NCI-H2196 treated with DMSO at 0.1 percent for 48 hours (cell line): ENCODE measurements around the gene LRP1.

Source experiments
- DNase-seq: peaks from one replicate; lab custom pipeline; 2025; ENCODE audit not compliant: unreplicated experiment; lab: John Stamatoyannopoulos, UW

The LRP1 gene

DNA sequence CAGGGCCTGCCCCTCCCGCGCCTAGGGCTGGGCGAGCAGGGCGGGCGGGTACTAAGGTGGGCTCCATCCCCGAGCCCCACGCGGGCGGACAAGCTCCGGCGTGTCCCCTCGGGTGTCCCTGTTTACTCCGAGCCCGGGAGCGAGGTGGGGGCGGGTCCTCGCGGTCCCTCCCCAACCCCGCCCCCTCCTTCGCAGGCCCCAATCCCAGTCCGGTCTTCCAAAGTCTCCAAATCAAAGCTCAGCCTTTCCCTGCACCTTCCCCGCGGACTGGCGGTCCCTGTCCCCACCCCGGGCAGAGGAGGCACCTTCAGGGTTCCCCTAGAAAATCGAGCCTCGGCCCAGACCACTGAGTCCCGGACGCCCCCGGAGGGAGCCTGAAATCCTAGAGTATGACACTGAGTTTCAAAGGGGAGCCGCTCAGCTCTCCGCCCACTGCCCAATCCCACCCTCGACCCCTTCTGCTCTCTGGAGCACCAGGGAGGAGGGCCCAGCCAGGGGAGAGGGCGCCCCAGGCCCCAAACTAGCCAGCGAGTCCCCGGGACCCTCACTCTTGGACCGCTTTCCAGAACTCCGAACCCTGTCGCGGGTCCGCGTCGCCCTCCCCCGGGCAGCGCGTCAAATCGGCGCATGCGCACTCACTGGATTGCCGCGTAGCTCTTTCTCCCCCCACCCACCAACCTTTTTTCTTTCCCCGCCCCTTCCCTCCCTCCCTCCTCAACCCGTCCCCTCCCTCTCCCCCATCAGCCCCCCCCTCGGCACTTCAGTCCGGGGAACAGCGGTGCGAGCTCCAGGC is at the start of gene LRP1:
Gene LRP1, plus strand, starts transcription at position 758 of the 793 bp plus-strand sequence. CDS start 482 bp downstream, outside the sequence.
- peak; percentile 59 for DNase-seq

DNA sequence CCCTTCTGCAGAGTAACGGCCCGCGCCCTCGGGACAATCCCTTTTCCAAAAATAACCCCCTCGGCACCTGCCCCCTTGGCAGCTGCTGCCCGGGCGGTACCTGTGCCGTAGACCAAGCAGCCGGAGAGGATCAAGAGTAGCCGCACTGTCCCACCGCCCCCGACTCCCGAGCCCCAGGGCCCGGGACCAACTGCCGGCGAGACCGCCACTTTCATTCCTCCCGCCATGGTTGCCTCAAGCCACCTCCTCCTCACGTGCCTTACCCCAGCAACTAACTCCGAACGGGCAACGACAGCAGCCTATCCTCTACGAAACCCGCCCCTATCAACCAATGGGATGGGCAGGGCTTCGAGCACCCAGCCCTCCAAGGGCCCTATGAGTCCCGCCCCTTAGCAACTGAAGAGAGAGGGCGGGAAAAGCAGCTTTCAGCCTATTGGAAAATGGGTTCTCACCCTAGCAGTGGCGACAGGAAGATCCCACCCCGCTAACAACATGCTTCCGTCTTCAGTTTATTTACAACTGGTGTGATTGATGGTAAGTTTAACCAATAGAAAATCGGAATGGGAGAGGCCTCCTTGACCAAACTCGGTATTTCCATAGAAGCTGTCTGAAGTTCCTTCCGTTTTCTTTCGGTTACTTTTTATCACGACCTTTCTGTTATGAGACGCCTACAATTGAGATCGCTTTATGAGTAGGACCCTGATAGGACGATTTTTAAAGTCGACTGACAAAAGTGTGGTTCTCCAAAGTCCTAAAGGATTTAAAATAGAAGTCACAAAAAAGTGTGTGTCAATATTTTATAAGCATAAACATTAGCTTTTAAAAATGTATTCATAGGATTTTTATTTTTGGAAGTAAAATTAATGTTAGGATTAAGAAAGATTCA is 49.5 kb upstream of the LRP1 start, which contains the start of gene NEMP1:
Gene NEMP1, minus strand, starts transcription at position 273 of the 886 bp plus-strand sequence. Its CDS starts 46 bp downstream, at position 227.
- peak; percentile 99 for DNase-seq

DNA sequence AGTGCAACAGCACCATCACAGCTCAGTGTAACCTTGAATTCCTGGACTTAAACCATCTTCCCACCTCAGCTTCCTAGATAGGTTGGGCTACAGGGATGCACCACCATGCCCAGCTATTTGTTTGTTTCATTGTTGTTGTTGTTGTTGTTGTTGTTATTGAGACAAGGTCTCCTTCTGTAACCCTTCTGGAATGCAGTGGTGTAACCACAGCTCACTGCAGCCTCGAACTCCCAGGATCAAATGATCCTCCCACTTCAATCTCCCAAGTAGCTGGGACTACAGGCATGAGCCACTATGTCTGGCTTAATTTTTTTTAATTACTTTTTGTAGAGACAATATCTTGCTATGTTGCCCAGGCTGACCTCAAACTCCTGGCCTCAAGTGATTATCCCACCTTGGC is 48.5 kb upstream of the LRP1 start:
- DNase-seq: no peak

DNA sequence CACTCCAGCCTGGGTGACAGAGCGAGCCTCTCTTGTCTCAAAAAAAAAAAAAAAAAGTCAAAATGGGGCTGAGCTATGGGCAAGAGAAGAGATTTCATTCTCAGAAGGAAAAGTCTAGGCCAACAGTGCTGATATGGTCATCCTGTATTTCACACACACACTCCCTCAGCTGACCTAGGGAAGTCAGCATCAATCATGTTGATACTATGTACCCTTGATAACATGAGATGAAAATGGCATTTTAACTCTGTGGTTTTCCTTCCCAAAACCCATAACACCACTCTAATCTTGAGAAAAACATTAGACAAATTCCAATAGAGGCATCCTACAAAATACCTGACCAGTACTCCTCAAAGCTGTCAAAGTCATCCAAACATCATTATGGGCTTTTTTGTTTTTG is 47.4 kb upstream of the LRP1 start:
- DNase-seq: no peak

DNA sequence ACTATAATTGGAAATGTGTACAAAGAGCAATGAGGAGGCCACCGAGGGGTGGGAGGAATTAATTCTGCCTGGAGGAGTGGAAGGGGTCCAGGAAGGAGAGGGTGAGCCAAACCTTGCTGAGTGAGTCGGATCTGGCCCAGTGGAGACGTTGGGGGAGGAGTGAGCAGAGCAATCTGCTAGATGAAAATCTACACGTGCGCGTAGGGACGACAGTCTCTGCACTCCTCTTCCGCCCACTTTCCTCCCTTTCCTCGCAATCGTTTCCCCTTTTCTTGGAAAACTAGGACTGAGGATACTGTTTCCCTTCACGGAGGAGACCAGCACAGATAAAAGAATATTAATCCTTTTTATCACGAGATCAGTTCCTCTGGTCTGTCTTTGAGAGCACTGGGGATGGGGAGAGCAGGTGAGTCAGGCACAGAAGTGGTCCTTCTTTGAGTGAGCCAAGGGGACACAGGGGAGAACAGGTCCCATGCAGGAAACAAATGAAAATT is 42.2 kb upstream of the LRP1 start:
- DNase-seq: no peak

DNA sequence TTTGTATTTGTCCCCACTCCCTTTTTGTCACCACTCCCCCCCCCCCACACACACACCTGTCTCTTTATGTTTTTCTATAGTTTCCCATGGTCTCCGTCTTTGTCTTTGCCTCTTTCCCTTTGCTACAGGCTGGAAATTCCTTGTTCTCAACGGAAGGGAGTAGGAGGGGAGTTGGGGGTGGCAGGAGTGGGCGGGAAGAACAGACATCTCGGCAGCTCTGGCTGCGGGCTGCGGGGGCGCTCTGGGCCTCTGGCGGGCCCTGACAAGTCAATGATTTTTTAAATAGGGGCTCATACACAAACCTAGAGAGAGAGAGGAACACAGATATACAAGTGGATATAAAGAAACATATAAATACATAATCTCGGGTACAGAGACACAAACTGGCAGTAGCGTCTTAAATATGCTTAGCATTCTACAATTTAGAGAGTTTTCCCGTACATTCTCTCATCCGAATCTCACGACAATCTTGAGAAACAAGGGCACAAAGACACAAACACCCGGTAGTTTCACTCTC is 41.7 kb upstream of the LRP1 start:
- DNase-seq: no peak

DNA sequence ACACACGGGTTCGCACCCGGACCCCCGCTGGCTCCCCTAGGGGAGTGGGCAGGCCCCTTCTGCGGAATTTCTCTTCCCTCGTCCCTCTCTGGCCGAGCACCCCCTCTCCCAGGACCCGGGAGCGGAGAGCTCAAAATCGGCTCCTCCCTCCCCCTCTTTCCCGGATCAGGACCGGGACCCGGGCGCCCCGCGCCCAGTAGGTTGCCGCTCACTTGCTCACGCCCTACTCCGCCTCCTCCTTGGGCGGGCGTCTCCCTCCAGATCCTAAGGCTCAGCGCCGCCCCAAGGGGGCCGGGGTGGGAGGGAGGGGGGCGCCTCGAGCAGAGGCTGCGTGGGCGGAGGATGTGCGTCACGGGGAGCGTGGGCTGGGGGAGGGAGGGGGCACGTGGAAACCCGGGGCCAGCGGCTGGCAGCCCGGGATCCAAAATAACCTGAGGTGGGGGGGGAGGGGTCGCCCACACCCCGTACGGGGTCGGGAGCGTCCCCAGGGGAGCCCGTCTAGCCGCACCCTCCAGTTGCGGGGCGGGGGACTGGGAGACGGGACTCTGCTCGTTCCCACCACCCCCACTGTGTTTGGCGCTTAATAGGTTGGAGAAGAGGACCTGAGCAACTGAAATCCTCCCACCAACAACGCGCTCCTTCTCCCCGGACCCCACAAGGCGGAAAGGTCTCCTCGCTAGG is 41.1 kb upstream of the LRP1 start:
- no peak for DNase-seq

DNA sequence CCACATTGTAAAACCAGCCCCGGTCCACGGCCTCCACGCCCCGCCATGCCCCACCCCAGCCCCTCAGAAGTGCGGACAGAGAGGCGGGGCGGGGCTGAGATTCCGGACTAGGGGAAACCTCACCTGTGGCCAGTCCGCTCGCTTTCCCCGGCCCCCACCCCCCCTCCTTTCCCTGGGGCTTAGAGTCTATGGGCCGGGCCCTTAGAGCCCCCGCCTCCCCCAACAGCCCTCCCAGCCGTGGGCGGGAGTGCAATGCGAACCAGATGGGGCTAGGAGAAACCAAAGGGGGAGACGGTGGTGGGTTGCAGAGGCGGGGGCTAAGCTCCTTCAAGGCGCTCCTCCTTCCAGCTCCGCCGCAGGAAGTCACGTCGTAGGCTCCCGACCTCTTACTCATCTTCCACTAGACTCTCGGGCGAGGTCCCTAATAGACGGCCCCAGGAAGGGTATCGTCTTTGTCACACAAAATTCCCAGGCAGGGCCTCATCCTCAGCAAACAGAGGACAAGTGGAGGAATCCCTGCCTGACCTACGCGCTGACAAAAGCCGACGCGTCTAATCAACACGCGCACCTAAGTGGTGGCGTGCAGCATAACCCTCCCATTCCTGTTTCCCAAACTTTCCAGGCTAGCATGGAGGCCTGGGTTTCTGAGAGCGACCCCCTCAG is 40.5 kb upstream of the LRP1 start:
- peak; percentile 72 for DNase-seq

DNA sequence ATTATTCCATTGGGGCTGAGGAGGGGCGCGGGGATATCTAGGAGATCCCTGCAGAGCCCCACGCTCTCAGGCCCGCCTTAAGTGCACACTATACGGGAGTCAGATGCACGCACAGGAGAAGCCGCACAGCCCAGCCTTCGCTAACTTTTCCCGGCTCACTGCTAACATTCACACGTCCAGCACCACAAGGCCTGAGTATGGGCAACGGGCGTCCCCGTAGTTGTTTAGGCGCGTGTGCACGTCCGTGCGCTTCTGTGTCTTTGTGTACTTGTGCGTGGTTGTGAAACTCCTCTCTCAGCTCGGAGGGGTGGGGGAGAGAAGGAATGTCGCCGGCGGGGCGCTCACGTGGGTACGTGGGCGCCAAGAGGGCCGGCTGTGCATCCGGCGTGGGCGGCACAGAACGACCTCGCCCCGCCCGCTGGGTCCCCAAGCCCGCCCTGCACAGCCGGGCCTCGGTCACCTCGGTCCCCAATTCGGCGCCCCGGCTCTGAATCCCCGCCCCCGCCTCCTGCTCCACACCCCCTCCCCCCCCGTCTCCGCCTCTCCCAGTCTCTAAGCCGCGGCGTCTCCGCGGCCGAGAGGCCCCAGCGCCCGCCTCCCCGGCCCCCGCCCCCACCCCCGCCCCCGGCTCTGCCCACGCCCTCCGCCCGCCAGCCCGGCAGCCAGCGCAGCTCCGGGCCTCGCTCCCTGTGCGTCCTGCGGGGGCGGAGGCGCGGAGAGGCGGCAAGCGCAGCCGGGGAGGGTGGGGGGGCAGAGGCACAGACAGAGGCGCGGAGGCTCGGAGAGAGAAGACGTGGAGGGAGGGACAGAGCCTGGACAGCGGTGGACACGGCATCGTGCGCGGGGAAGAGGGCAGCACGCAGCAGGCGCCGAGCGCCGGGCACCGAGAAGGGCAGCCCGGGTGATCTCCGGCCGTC is 39.7 kb upstream of the LRP1 start, which contains the start of gene NAB2:
Gene NAB2, plus strand, starts transcription at position 761 of the 917 bp plus-strand sequence. CDS start 158 bp downstream, outside the sequence.
- peak; percentile 87 for DNase-seq

DNA sequence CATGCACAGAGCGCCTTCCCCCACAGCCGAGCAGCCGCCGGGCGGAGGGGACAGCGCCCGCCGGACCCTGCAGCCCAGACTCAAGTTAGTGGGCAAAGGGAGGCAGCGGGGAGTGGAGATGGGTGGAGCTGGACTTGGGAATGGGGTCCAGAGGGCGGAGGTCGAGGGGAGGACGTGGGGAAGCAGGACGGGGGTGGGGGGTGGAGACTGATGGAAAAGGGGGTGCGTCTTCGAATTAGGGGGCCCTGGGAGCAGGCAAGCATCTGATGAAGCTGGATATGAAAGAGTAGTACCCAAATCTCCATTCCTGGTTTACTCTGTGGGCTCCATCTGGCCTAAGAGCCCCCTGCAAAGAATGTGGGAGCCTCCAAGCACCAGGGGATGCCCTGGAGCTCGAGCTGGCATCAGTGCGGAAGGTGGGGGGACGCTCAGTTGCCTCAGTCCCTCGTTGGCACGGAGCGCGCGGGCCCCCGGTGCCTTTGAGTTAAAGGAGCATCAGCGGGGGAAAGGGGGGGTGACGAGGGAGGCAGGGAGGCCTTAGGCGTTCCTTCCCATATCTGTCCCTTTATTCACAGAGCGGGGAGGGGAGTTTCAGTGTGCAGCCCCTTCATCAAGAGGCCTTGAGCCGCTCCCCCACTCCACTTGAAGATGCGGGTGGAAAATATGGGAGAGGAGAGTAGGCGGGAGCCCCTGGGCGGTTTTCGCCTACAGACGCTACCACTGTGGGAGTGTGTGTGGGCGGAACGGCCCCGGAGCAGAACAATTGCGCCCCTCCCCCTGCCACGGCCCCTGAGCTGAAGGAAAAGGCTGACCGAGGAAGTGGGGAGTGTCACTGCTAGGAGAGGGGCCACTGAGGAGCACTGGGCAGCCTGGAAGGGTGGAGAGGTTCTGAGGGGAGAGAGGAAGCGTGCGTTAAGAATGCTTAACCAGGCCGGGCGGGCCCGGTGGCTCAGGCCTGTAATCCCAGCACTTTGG is 38.7 kb upstream of the LRP1 start:
- DNase-seq: no peak

DNA sequence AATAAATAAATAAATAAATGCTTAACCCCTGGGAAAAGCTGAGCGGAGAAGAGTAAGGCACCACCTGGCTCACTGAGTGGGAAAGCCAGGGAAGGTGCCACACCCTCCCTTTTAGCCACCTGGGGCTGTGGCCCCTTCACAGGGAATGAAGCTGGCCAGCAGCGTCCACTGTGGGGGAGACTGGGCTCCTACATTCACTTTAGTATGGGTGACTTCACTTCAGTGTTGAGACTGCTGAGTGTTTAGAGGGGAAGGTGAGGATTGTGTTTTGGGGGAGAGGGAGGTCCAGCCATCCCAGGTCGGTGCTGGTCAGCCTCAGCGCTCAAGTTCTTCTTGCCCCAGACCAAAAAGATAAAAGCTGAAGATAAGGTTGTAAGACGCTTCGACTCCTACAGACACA is 37.8 kb upstream of the LRP1 start:
- DNase-seq: no peak

DNA sequence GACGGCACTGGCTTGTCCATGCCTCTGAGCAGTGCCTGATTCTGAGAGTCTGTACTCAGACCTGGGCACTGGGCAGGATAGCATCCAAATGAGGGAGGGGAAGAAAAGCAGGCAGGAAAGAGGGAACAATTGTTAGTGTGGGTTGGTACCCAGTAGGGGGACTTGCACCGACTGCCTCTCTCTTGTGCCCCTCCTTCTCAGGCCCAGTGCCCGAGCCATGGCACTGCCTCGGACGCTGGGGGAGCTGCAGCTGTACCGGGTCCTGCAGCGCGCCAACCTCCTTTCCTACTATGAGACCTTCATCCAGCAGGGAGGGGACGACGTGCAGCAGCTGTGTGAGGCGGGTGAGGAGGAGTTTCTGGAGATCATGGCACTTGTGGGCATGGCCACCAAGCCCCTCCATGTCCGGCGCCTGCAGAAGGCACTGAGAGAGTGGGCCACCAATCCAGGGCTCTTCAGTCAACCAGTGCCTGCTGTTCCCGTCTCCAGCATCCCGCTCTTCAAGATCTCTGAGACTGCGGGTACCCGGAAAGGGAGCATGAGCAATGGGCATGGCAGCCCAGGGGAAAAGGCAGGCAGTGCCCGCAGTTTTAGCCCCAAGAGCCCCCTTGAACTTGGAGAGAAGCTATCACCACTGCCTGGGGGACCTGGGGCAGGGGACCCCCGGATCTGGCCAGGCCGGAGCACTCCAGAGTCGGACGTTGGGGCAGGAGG is 37.2 kb upstream of the LRP1 start:
- DNase-seq: no peak

DNA sequence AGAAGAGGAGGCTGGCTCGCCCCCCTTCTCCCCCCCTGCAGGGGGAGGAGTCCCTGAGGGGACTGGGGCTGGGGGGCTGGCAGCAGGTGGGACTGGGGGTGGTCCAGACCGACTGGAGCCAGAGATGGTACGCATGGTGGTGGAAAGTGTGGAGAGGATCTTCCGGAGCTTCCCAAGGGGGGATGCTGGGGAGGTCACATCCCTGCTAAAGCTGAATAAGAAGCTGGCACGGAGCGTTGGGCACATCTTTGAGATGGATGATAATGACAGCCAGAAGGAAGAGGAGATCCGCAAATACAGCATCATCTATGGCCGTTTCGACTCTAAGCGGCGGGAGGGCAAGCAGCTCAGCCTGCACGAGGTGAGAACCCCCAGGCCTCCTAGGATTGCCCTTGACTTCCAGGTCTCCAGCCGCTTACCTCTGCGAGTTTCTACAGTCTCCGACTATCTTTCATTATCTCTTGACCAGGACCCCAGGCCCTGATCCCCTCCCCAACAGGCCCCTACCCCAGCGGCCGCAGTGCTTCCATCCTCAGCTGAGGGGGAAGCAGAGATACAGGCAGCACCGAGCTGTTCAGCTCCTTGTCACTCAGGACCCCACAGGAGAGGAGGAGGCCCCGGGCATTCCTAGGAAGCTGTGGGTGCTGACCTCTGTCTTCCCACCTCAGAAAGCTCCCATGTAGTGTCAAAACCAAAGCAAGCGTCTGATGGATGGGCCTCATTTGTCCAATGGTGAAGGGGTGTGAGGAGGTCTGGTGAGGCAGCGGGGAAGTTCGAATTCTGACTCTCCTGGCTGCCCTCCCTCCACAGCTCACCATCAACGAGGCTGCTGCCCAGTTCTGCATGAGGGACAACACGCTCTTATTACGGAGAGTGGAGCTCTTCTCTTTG is 36.4 kb upstream of the LRP1 start:
- no peak for DNase-seq

DNA sequence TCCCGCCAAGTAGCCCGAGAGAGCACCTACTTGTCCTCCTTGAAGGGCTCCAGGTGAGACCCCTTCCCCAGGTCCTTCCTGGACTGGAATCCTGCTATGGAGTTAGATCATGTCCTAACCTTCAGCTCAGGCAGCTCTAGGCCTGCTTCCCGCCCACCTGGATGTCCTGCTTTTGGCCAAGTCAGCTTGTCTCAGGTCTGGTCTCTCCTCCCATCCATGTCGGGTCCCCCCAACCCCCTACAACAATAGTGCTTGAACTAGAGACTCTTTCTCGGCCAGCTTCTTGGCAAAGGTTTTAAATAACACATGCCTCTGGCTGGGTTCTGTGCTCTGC is 35.8 kb upstream of the LRP1 start:
- DNase-seq: no peak

DNA sequence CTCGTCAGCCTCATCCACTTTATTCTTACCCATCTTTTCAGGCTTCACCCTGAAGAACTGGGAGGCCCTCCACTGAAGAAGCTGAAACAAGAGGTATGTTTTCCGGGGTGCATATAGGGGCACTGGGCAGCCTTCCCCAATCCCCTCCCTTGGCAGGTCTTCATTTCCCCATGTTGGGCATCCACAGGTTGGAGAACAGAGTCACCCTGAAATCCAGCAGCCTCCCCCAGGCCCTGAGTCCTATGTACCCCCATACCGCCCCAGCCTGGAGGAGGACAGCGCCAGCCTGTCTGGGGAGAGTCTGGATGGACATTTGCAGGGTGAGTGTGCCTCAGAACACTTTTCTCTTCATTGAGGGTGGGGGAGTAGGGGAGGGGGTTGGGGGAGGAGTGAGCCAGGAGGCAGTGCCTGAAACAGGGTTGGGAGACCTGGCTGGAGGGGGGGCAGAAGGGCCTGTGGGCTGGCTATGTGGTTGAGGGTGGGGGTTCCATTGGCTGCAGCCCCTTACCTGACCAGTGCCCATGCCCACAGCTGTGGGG is 35.3 kb upstream of the LRP1 start:
- DNase-seq: no peak
